ENCODE results near the gene LRFN5.
A peak's percentile ranks its signal among the peaks of the same experiment; 100 is the strongest.
"Not testable (repeated sequence)": the region's sequence is repeated elsewhere in the genome, so short reads cannot be mapped to it uniquely, and the experiment has no call there.

Gene LRFN5

DNA sequence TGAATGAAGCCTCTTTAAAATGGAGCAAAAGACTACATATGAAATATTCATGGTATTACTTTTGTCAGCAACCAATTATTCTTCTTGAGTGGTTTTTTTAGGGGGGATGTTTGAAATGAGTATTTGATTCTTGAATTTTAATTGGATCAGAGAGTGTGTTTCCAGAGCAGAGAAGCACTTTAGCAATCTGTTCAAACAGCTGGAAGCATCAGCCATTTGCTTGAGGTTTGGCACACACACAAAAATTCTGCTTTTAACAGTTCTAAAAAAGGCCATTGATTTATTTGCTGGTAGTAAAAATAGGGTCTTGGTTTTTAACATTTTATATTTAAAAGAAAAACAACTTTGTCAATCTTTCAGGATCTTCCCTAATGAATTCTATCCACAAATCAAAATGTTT lies 292.7 kb downstream of the LRFN5 start:
- peak; percentile 36 for DNase-seq (ENCODE audit: low read depth, low spot score)

DNA sequence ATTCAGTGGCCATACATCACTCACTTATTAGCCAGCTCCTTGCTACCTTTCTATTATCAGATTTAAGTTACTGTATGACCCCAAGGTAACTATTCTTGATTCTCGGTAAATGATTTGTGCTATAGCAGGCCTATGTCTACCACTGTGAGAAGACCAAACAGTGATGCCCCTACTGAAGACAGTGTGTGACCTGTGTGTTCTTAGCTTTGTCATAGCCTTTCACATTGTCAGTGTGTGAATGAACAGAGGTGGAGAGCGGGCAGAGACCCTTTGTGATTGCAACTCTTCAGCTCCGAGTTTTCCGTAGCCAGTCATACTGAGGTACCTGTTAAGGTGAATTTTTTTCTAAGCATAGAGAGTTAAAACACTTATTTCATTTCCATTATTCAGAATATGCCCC lies 294.0 kb downstream of the LRFN5 start:
- no peak for DNase-seq (ENCODE audit: low read depth, low spot score)

DNA sequence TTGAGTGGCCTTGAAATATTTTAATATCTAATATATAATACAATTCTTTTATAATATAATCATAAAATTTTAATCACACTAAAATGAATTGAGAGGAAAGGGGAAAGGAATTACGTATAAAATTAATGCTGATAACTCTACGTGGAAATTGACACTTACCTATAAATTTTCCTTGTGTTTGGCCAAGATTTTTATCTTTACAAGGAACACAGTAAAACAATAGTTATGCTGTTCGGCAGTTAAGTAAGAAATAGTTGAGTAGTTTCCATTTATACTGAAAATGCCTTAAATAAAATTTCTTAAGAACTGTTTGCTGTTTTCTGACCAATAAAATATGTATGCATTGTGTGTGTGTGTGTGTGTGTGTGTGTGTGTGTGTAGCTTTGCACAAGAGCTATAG lies 294.4 kb downstream of the LRFN5 start:
- no peak for DNase-seq (ENCODE audit: low read depth, low spot score)

DNA sequence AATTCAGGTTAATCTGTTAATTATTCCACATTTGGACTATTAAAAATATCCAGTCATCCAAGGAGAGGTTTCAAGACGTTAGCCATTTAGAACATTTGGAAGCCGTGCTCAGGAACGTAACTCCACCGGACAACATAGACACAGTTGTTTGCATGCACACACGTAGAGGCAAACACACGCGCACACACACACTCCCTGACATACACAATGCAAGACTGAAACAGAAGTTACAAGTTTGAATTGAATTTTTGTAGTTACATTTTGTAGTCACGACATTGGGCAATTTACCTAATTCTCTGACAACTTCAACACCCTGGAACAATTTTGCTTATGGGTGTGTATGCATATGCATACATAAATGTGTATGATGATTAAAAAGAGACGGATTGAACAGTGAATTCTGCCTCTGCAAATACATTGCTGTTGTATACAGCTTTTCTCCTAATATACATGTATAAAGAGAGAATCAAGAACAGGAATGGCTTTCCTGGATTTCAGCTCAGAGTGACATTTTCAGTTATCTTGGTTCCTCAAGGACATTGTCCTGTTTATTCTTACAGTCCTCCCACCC lies 298.8 kb downstream of the LRFN5 start:
- no peak for DNase-seq (ENCODE audit: low read depth, low spot score)

DNA sequence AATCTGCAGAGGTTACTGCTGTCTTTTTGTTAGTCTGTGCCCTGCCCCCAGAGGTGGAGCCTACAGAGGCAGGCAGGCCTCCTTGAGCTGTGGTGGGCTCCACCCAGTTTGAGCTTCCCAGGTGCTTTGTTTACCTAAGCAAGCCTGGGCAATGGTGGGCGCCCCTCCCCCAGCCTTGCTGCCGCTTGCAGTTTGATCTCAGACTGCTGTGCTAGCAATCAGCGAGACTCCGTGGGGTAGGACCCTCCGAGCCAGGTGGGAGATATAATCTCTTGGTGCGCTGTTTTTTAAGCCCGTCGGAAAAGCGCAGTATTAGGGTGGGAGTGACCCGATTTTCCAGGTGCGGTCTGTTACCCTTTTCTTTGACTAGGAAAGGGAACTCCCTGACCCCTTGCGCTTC lies 304.5 kb downstream of the LRFN5 start:
- DNase-seq (ENCODE audit: low read depth, low spot score), result not testable (repeated sequence)

DNA sequence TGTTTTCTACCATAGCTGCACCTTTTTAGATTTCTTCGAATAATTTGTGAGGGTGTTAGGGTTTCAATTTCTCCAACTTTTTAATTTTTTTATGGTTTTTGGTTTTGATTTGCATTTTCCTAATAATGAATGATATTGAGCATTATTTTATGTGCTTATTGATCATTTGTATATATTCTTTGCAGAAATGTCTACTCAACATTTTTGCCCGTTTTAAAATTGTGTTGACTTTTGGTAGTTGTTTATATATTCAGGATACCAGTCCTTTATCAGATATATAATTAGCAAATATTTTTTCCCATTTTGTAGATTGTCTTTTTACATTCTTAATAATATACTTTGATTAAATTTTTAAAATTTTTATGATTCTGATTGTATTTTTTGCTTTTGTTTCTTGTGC lies 306.7 kb downstream of the LRFN5 start:
- DNase-seq (ENCODE audit: low read depth, low spot score), result no peak

DNA sequence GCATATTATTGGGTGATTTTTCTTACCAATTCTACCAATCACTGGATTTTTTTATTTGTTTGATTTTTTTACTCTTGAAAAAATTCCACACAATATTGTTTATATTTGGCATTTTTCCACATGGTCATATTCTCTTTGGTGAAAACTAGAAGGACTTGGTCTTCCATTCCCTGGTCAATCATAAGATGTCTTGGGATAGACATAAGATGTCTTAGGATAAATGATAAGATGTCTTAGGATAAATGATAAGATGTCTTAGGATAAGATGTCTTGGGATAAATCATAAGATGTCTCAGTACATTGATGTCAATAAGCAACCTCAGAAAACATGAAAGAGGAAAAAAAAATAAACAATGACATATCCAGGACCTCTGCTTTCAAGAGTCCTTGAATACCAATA lies 309.1 kb downstream of the LRFN5 start:
- DNase-seq (ENCODE audit: low read depth, low spot score), result no peak

DNA sequence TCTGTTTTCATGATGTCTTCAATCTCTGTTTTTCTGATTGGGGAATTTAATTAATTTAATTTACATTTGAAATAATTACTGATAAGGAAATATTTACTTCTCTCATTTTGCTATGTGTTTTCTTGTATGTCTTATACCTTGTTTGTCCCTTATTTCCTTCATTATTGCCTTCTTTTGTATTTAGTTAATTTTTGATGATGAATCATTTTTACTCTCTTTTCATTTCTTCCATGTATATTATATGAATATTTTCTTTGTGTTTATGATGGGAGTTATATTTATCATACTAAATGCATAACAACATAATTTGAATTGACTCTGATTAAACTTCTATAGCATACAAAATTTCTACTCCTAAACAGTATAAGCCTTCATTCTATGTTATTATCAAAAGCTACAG lies 309.6 kb downstream of the LRFN5 start:
- DNase-seq (ENCODE audit: low read depth, low spot score), result no peak

DNA sequence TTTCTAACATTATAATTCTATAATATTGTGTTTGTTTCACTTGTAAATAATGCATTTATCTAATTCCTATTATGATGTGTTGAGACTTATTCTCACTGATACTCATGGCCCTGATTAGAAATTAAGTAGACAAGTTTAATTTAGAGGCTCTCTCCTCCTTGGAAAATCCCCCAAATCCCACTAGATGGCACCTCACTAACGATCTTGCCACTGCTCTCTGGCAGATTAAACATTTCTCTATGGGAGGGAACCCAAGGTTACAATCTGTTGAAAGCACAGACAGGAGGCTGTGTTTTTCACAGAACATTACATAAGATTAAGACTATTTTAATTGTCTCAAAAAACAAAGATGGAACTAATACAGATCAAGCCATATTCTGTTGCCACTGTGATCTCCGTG lies 318.7 kb downstream of the LRFN5 start:
- DNase-seq (ENCODE audit: low read depth, low spot score), result peak; percentile 33

DNA sequence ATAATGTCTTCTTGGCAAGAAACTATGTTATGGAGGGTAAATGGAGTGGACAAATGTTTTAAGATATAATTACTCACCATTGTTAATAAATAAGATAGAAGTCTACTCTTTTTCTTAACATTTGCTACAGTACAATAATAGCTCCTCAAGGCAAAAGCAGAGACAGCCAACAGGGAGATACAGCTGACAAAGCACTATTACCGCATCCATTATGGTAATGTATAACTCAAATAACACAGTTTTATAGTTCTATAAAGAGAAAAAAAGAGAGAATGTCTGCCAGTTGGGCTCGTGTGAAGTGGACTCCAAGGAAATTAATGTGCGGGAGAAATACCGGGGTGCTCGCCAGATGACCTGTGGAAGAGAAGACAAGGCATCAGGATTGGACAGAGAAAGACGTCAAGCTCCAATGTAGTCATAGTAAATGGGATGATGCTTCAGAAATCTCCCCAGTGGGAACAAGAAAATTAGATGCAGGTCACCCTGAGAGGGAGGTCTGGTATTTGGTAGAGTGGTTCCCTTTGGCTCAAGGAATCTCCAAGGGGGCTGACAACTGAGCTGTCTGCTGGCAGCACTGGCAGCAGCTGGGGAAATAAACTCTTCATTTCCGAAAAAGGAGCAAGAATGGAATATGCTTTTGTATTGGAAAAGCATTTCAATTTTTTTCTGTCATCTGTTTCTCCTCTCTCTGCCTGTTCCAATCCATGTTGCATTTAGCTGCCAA lies 343.9 kb downstream of the LRFN5 start:
- no peak for DNase-seq (ENCODE audit: low read depth, low spot score)

Data from astrocyte of the hippocampus (primary cell).